ENCODE results near the gene SCUBE3.

DNA sequence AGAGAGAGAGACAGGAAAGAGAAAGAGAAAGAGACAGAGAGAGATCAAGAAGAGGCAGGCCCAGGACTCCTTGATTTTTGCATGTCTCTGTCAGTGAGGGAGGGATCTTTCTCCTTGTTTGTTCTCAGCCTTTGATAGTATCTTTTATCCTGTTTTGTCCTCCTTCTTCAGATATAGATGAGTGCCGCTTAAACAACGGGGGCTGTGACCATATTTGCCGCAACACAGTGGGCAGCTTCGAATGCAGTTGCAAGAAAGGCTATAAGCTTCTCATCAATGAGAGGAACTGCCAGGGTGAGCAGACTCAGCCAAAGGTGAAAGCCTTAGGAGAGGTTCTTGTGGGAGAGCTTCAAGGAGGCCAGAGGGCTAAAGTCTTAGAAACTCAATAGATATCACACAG lies 25.8 kb downstream of the SCUBE3 start:
- no peak for TF ChIP-seq EZH2 (IDR thresholded peaks at IDR 0.05; ENCODE audit: insufficient read depth, poor library complexity, severe bottlenecking)
- no peak for TF ChIP-seq EZH2phosphoT487 (IDR thresholded peaks at IDR 0.05; ENCODE audit: insufficient read depth, low read depth)

Data from GM23248 (cell line).